ENCODE measurements around the gene CMTM5. TPM values are rescaled to one million over a fixed set of nuclear protein-coding genes. Genes with fewer than 3 reads are reported as not detected.
"Not testable (repeated sequence)": the region's sequence is repeated elsewhere in the genome, so short reads cannot be mapped to it uniquely, and the experiment has no call there.

Gene CMTM5
- total and polyA plus RNA-seq, 8 donors: 0.61 to 1.3 (median 1.1) TPM; not detected in 4

DNA sequence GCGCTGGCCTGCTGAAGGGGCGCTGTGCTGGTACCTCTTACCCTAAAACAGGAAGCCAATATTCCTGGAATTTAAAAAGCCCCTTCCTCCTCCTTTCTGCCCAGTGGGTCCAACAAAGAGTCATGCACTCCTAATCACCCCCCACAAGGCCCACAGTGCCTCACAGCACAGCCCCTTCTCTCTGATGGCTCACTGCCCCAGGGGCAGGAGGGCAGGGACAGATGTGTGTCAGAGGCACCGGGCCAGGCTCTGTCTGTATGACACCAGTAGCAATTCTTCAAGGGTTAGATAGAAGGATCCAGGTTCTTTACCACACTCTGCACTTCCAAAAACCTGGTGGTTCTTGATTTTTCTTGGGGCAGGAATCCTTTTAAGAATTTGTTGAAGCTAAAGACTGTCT, 22.3 kb downstream of the CMTM5 start:
- WGBS, 5 donors: 87 to 96% (median 91%) methylated on average over 3 of the region's 3 CpGs
- DNase-seq: no peak
- Histone ChIP-seq H3K36me3 (no peaks in the 10 kb centered on the region), H3K27ac (no peak overlapping the region), H3K4me3 (no peak overlapping the region), H3K9me3 (no peaks in the 10 kb centered on the region), H3K27me3 (peaks cover 0 to 28% (median 4%) of the 10 kb centered on the region in 3 donors), H3K4me1 (no peaks in the 10 kb centered on the region)
- TF ChIP-seq POLR2A (IDR thresholded peaks at IDR 0.05) (no peak), POLR2AphosphoS5 (IDR thresholded peaks at IDR 0.05) (no peak), EP300 (IDR thresholded peaks at IDR 0.05) (no peak)
- TF ChIP-seq, protein P1, sequence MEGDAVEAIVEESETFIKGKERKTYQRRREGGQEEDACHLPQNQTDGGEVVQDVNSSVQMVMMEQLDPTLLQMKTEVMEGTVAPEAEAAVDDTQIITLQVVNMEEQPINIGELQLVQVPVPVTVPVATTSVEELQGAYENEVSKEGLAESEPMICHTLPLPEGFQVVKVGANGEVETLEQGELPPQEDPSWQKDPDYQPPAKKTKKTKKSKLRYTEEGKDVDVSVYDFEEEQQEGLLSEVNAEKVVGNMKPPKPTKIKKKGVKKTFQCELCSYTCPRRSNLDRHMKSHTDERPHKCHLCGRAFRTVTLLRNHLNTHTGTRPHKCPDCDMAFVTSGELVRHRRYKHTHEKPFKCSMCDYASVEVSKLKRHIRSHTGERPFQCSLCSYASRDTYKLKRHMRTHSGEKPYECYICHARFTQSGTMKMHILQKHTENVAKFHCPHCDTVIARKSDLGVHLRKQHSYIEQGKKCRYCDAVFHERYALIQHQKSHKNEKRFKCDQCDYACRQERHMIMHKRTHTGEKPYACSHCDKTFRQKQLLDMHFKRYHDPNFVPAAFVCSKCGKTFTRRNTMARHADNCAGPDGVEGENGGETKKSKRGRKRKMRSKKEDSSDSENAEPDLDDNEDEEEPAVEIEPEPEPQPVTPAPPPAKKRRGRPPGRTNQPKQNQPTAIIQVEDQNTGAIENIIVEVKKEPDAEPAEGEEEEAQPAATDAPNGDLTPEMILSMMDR (IDR thresholded peaks at IDR 0.05): no peak
- intact Hi-C loops (cut with DNase I; ENCODE audit: low total_unique reads): no loop called here

DNA sequence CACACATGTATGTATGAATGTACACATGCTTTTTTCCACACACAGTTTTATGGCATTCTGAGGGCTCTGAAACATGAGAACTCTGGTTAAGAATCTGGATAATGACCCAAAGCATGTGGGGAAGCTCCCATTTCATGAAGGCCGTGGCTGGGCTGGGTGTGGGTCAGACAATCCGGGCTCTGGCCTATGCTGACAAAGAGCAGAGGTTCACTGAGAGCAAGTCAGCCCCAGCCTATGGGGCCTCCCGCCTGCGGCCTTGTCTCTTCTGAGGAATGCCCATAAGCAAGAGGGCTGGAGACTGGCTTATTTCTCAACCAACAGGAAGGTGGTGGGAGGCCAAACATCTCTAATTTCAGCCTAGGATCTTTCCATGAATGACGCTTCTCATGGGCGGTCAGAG, 22.7 kb downstream of the CMTM5 start:
- Histone ChIP-seq H3K27ac (no peak overlapping the region), H3K36me3 (no peaks in the 10 kb centered on the region), H3K4me1 (no peaks in the 10 kb centered on the region), H3K27me3 (peaks cover 0 to 32% (median 7%) of the 10 kb centered on the region in 3 donors), H3K4me3 (no peak overlapping the region), H3K9me3 (no peaks in the 10 kb centered on the region)
- 83 to 89% (median 88%) methylated on average over 6 of the region's 6 CpGs for WGBS, 5 donors
- no peak for DNase-seq
- no peak for TF ChIP-seq EP300 (IDR thresholded peaks at IDR 0.05)
- no peak for TF ChIP-seq POLR2AphosphoS5 (IDR thresholded peaks at IDR 0.05)
- TF ChIP-seq, protein P1 (IDR thresholded peaks at IDR 0.05): no peak
- no peak for TF ChIP-seq POLR2A (IDR thresholded peaks at IDR 0.05)
- intact Hi-C loops (cut with DNase I; ENCODE audit: low total_unique reads): no loop called here

DNA sequence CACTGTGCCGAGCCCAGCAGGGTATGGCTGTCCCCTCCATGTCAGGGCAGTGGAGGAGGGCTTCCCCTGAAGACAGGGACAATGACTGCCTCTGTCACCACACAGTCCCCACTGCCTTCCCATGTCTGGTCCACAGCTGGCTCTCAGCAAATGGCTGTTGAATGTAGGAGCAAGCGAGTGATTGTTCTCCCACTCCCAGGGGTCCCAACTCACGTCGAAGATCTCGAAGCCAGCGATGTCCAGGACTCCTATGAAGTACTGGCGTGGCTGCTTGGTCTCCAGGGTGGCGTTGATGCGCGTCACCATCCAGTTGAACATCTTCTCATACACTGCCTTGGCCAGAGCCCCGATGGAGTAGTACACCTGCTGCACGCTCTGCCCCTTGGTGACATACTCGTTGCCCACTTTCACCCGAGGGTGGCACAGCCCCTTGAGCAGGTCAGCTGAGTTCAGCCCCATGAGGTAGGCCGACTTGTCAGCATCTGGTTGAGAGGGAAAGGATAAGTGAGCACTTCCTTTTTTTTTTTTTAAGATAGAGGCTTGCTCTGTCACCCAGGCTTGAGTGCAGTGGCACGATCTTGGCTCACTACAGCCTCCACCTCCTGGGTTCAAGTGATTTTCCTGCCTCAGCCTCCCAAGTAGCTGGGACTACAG, 23.8 kb downstream of the CMTM5 start:
- H3K27me3 ChIP-seq: peaks cover 0 to 41% (median 14%) of the 10 kb centered on the region in 3 donors
- H3K9me3 ChIP-seq; H3K4me3 ChIP-seq; intact Hi-C loops (cut with DNase I; ENCODE audit: low total_unique reads); H3K4me1 ChIP-seq; DNase-seq; H3K36me3 ChIP-seq; H3K27ac ChIP-seq: not testable (repeated sequence)
- WGBS, 5 donors: 80 to 92% (median 84%) methylated on average over 15 to 16 of the region's 16 CpGs

DNA sequence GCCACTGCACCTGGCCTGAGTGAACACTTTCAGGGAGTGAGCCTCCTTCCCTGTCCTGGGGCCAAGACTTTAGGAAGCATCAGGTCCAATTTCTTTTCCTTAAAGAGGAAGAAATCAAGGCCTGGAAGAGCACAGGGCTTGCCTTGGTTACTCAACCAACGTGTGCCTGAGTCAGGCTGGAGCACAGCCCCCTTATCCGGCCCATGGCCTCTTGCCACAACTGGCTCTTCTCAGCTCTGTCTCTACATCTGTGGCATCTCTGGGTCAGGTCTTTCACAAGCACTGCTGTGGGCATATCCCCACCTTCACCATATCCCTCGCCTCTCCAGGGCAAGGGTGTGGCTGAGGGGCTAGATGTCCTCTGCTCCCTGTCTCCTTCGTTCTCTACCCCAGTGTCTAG, 24.4 kb downstream of the CMTM5 start:
- TF ChIP-seq POLR2AphosphoS5 (IDR thresholded peaks at IDR 0.05): no peak
- TF ChIP-seq POLR2A (IDR thresholded peaks at IDR 0.05): no peak
- no peak for TF ChIP-seq EP300 (IDR thresholded peaks at IDR 0.05)
- TF ChIP-seq, protein P1 (IDR thresholded peaks at IDR 0.05): no peak
- 73 to 84% (median 79%) methylated on average over 4 of the region's 4 CpGs for WGBS, 5 donors
- intact Hi-C loops (cut with DNase I; ENCODE audit: low total_unique reads): no loop called here

More for the DNA sequence above, 24.4 kb downstream of the CMTM5 start:
- Histone ChIP-seq H3K27ac (no peak overlapping the region), H3K27me3 (peaks cover 0 to 47% (median 14%) of the 10 kb centered on the region in 3 donors), H3K9me3 (no peaks in the 10 kb centered on the region), H3K4me3 (no peak overlapping the region), H3K4me1 (no peaks in the 10 kb centered on the region), H3K36me3 (no peaks in the 10 kb centered on the region)
- DNase-seq: no peak

Measured in stomach (tissue), 9 donors.